Stimulated activated CD8-positive, alpha-beta memory T cell treated with anti-CD3 and anti-CD28 coated beads, Interleukin-15, amount 100 ng/mL, for 24 hours (primary cell): Measurements from ENCODE around the gene ASMTL.
"Not testable (repeated sequence)": the region's sequence is repeated elsewhere in the genome, so short reads cannot be mapped to it uniquely, and the experiment has no call there.

Experiments used
- DNase-seq: peaks from one replicate; pipeline ENCODE4 v3.0.0-alpha.2; 2020; ENCODE audit warnings: low read depth

Gene ASMTL, protein sequence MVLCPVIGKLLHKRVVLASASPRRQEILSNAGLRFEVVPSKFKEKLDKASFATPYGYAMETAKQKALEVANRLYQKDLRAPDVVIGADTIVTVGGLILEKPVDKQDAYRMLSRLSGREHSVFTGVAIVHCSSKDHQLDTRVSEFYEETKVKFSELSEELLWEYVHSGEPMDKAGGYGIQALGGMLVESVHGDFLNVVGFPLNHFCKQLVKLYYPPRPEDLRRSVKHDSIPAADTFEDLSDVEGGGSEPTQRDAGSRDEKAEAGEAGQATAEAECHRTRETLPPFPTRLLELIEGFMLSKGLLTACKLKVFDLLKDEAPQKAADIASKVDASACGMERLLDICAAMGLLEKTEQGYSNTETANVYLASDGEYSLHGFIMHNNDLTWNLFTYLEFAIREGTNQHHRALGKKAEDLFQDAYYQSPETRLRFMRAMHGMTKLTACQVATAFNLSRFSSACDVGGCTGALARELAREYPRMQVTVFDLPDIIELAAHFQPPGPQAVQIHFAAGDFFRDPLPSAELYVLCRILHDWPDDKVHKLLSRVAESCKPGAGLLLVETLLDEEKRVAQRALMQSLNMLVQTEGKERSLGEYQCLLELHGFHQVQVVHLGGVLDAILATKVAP

GRCh38 chrX:1452516-1453394 is at the start of gene ASMTL:
ASMTL (minus strand) TSS chrX:1452909; CDS start chrX:1452840, 69 bp downstream.
- peak; percentile 100 for DNase-seq

DNA sequence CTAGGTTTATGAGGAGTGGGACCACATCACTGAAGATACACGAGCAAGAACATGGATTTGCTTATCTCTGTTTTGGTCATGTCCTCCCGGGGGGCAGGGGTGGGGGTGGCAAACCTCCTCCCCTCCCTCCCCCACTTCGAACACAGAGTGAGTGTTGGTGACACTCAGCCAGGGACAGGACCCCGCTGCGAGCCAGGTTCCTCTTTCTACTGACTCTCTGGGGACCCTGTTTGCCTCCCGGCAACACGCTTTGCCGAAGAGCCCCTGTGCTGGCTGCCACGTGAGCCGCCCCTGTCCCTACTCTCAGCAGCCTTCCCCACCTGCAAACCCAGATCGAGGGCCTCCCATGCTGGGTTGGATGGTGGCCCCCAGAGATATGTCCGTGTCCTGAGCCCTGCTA is 49.5 kb upstream of the ASMTL start:
- DNase-seq: no peak

GRCh38 chrX:1500701-1501624 is 48.3 kb upstream of the ASMTL start:
- no peak for DNase-seq

GRCh38 chrX:1496076-1496475 is 43.4 kb upstream of the ASMTL start:
- DNase-seq: no peak

GRCh38 chrX:1493877-1494510 is 41.3 kb upstream of the ASMTL start:
- no peak for DNase-seq

DNA sequence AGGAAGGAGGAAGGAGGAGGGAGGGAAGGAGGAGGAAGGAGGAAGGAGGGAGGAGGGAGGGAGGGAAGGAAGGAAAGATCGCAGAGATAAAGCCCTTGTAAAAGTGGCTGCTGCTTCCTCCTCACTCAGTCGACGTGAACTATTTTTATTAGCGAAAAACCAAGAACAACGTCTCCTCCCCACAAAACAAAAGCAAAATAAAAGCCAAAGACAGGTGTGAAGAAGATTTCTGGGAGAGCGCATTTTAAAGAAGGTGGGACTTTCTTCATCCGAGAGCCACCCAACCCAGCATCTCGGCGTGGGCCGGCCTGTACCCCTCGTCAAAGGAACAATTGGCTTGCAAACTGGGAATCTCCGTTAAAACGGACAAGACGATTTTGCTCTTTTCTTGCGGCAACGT is 40.7 kb upstream of the ASMTL start:
- DNase-seq: no peak

GRCh38 chrX:1492421-1493012 is 39.8 kb upstream of the ASMTL start:
- no peak for DNase-seq

DNA sequence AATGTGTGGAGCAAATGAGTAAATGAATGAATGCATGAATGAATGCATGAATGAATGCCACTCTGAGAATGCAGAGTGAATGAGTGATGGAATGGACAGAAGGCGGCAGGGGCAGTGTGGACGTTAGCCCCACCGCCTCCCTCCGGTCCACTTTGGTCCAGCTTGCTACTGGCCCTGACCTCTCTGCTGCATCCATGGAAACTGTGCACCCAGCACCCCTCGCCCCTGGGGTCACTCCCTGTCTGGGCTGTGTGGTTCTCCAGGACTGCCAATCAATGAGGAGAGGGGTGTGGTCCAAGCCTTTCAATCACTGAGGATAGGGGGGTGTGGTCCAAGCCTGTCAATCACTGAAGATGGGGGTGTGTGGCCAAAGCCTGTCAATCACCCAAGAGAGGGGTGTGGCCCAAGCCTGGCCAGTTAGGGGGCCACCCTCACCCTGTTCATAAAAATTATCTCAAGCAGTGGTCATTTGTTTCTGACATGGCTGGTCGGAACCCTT is 39.2 kb upstream of the ASMTL start:
- DNase-seq: no peak

- DNase-seq: not testable (repeated sequence)
Observed at GRCh38 chrX:1491248-1491647, 38.5 kb upstream of the ASMTL start.

DNA sequence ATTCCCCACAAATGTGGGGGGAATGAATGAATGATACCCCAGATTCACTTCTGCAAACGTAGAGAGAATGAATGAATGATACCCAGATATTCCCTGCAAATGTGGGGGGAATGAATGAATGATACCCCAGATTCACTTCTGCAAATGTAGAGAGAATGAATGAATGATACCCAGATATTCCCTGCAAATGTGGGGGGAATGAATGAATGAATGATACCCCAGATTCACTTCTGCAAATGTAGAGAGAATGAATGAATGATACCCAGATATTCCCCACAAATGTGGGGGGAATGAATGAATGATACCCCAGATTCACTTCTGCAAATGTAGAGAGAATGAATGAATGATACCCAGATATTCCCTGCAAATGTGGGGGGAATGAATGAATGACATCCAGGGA is 38.0 kb upstream of the ASMTL start:
- DNase-seq: not testable (repeated sequence)

GRCh38 chrX:1489354-1489753 is 36.6 kb upstream of the ASMTL start:
- not testable (repeated sequence) for DNase-seq

GRCh38 chrX:1488745-1489144 is 36.0 kb upstream of the ASMTL start:
- no peak for DNase-seq

GRCh38 chrX:1488141-1488540 is 35.4 kb upstream of the ASMTL start:
- DNase-seq: no peak

DNA sequence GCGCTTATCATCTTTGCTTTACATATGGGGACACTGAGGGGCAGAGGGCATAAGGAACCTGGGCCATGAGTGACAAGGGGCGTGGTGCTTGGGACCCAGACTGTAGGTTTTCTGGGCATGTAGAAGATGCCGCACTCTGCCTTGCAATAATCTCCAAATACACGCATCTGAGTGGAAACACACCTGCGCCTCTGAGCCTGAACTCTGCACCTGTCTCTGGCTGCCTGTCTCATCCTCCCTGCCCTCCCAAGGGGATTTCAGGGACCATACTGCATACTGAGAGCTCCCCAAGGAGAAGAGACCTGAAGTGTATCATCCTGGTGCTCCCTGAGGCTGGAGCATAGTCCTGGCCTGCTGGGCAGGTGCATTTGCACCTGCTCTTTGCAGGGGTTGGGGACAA is 34.7 kb upstream of the ASMTL start:
- DNase-seq: no peak

DNA sequence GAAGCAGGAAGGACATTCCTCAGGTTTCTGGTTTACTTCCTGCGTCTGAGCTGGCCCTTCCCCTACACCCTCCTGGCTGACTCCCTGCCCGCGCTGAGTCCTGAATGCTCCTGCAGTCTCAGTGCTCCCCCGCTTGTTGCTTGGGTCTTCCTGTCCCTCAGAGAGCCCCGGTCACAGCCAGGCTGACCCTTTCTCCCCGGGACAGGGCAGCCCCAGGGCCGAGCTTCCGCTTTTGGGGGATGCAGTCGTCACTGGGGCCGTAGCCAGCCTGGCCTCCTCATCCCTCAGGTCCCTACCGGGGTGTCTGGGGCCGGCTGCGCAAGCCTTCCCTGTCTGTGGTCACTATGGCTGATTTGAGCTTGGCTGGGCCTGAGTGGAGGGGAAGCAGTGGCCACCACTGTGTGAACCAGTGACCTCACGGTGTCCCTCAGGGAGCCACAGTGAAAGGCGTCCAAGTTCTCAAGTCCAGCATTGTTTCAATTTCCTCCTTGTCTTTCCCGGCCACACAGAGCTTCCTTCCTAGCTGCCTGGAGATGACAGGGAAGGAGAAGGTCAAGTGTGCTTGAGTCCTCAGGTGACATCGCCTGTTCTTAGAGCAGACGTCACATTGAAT is 34.1 kb upstream of the ASMTL start:
- DNase-seq: no peak

- DNase-seq: no peak
Observed at GRCh38 chrX:1486177-1486576, 33.5 kb upstream of the ASMTL start.

- no peak for DNase-seq
Observed at GRCh38 chrX:1485033-1485432, 32.3 kb upstream of the ASMTL start.

DNA sequence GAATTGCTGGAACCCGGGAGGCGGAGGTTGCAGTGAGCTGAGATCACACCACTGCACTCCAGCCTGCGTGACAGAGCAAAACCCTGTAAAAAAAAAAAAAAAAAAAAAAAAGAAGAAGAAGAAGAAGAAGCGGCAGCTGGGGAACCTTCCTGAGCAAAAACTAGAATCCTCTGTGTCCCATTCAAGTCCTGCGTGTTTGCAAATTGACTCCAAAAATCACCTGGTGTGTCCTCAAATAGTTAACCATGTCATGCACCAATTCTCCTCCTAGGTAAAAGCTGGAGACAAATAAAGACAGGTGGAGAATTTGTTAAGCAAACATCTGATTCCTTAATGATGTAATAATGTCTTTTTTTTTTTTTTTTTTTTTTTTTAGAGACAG is 31.9 kb upstream of the ASMTL start:
- DNase-seq: no peak

DNA sequence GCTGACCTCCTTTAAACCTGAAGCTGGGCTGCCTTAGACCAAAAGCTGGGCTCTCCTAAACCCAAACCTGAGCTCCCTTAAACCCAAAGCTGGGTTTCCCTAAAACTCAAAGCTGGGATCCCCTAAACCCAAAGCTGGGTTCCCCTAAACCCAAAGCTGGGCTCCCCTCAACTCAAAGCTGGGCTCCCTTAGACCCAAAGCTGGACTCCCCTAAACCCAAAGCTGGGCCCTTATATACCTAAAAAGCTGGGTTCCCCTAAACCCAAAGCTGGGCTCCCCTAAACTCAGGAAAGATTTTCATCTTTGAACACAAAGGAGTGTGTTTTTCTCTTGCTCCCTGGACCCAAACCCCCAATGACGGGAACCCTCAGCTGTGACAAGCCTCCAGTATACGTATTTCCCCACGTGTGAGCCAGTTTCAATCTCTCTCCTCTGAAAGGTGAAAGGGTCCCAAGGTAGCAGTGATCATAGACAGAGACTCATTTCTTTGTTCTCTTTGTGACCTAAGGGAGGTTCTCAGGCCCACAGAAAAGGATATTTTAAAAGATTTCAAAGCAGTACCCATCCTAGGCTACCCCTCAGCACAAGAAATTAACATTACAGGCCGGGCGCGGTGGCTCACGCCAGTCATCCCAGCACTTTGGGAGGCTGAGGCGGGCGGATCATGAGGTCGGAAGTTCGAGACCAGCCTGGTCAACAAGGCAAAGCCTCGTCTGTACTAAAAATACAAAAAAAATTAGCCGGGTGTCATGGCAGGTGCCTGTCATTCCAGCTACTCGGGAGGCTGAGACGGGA is 31.3 kb upstream of the ASMTL start:
- DNase-seq: no peak
